ENCODE data around the gene ADH1C. TPM values are rescaled to one million over a fixed set of nuclear protein-coding genes. Genes with fewer than 3 reads are reported as not detected.
"Not testable (repeated sequence)": the region's sequence is repeated elsewhere in the genome, so short reads cannot be mapped to it uniquely, and the experiment has no call there.

Gene ADH1C
- total RNA-seq, 5 donors from 2014 or later (not counting 1 experiment from before 2014, with no cell fraction given) = 0.19 to 0.20 TPM; not detected in 3

DNA sequence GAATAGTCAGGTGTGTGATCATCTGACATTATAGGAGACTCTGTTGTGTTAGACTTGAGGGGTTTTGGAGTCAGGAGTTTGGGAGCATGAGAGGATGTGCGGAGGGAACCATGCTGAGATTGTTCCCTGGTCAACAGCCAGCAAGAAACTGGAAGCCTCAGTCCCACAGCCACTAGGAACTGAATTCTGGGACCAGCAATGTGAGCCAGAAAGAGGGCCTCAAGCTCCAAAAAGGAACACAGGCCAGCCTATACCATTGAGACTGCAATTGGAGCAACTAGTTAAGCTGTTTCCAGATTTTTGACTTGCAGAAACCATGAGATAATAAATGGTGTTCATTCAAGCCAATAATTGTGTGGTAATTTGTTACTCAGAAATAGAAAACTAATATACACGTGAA, 22.7 kb downstream of the ADH1C start:
- Histone ChIP-seq H3K9me3 (no peaks in the 10 kb centered on the region), H3K36me3 (ENCODE audit: control insufficient read depth in 2 of 2, extremely low read depth in 1 of 2, insufficient read depth in 1 of 2, low read length in 1 of 2) (no peaks in the 10 kb centered on the region), H3K27ac (ENCODE audit: low read length) (no peak overlapping the region), H3K4me1 (ENCODE audit: control insufficient read depth in 1 of 2, extremely low read depth in 1 of 2, insufficient read depth in 2 of 2, low read length in 2 of 2) (no peaks in the 10 kb centered on the region), H3K4me3 (ENCODE audit: control insufficient read depth in 1 of 2, extremely low read depth in 1 of 2, low read length in 1 of 2) (no peak overlapping the region), H3K27me3 (replicated peaks in 1 of 2; ENCODE audit: control insufficient read depth in 2 of 2, extremely low read depth in 1 of 2, insufficient read depth in 2 of 2, low read length in 1 of 2) (peaks cover 0 to 8% of the 10 kb centered on the region in 2 experiments)
- H3K36me3 Mint-ChIP-seq = no peaks in the 10 kb centered on the region
- CTCF ChIA-PET = interaction anchor here in 1 of 2 donors (0.7 kb wide), 1 partner anchor 1402 kb away, joined by 3 read pairs; no protein-coding TSS in a partner anchor
- H3K27ac Mint-ChIP-seq = no peak overlapping the region
- POLR2A ChIA-PET = no interaction called here
- no peak overlapping the region for H3K4me3 Mint-ChIP-seq
- ATAC-seq (replicated peaks in 1 of 4) (no peak), DNase-seq (no peak)
- no peaks in the 10 kb centered on the region for H3K4me1 Mint-ChIP-seq
- peaks cover 1 to 13% of the 10 kb centered on the region in 2 donors for H3K27me3 Mint-ChIP-seq
- WGBS (ENCODE audit: insufficient coverage) = 86% methylated on average over 1 of the region's 2 CpGs
- peaks cover 0 to 13% (median 0%) of the 10 kb centered on the region in 3 donors for H3K9me3 Mint-ChIP-seq

- no peak overlapping the region for H3K27ac Mint-ChIP-seq
- Histone ChIP-seq H3K4me3 (ENCODE audit: control insufficient read depth in 1 of 2, extremely low read depth in 1 of 2, low read length in 1 of 2) (no peak overlapping the region), H3K27ac (ENCODE audit: low read length) (no peak overlapping the region), H3K27me3 (replicated peaks in 1 of 2; ENCODE audit: control insufficient read depth in 2 of 2, extremely low read depth in 1 of 2, insufficient read depth in 2 of 2, low read length in 1 of 2) (peaks cover 0 to 3% of the 10 kb centered on the region in 2 experiments), H3K9me3 (no peaks in the 10 kb centered on the region), H3K36me3 (ENCODE audit: control insufficient read depth in 2 of 2, extremely low read depth in 1 of 2, insufficient read depth in 1 of 2, low read length in 1 of 2) (no peaks in the 10 kb centered on the region), H3K4me1 (ENCODE audit: control insufficient read depth in 1 of 2, extremely low read depth in 1 of 2, insufficient read depth in 2 of 2, low read length in 2 of 2) (no peaks in the 10 kb centered on the region)
- no CpG with 5 or more reads among the region's 3 CpGs for WGBS (ENCODE audit: insufficient coverage)
- no peaks in the 10 kb centered on the region for H3K36me3 Mint-ChIP-seq
- no peaks in the 10 kb centered on the region for H3K4me1 Mint-ChIP-seq
- no peak for ATAC-seq (replicated peaks in 1 of 4)
- ChIA-PET CTCF (no interaction called here), POLR2A (no interaction called here)
- H3K9me3 Mint-ChIP-seq = peaks cover 0 to 9% (median 0%) of the 10 kb centered on the region in 3 donors
- DNase-seq = no peak
- no peak overlapping the region for H3K4me3 Mint-ChIP-seq
- peaks cover 3 to 14% of the 10 kb centered on the region in 2 donors for H3K27me3 Mint-ChIP-seq
Observed at GRCh38 chr4:99324979-99325378, 27.6 kb downstream of the ADH1C start.

DNA sequence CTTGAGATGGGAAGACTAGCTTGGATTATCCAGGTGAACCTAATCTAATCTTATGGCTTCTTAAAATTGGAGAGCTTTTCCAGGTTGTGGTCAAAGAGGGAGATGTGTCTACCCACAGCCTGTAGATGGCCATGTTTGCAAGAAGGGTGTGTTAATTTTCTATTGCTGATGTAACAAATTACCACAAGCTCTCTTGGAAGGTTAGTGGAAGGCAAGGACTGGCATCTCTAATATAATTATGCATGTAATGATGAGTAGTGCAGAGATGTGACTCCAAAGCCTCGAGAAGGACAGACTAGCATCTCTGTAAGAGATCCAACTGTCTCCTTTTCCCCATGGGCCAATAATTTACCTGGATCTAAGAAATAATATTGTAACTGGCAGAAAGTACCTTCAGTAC, 28.2 kb downstream of the ADH1C start:
- no CpG with 5 or more reads among the region's 1 CpG for WGBS (ENCODE audit: insufficient coverage)
- POLR2A ChIA-PET = no interaction called here
- no peaks in the 10 kb centered on the region for H3K4me1 Mint-ChIP-seq
- CTCF ChIA-PET = no interaction called here
- H3K9me3 Mint-ChIP-seq = peaks cover 0 to 9% (median 0%) of the 10 kb centered on the region in 3 donors
- Histone ChIP-seq H3K4me1 (ENCODE audit: control insufficient read depth in 1 of 2, extremely low read depth in 1 of 2, insufficient read depth in 2 of 2, low read length in 2 of 2) (no peaks in the 10 kb centered on the region), H3K27me3 (replicated peaks in 1 of 2; ENCODE audit: control insufficient read depth in 2 of 2, extremely low read depth in 1 of 2, insufficient read depth in 2 of 2, low read length in 1 of 2) (peaks cover 0 to 3% of the 10 kb centered on the region in 2 experiments), H3K36me3 (ENCODE audit: control insufficient read depth in 2 of 2, extremely low read depth in 1 of 2, insufficient read depth in 1 of 2, low read length in 1 of 2) (no peaks in the 10 kb centered on the region), H3K9me3 (no peaks in the 10 kb centered on the region), H3K4me3 (ENCODE audit: control insufficient read depth in 1 of 2, extremely low read depth in 1 of 2, low read length in 1 of 2) (no peak overlapping the region), H3K27ac (ENCODE audit: low read length) (no peak overlapping the region)
- H3K27ac Mint-ChIP-seq = no peak overlapping the region
- no peak for ATAC-seq (replicated peaks in 1 of 4)
- peaks cover 3 to 15% of the 10 kb centered on the region in 2 donors for H3K27me3 Mint-ChIP-seq
- DNase-seq = no peak
- H3K36me3 Mint-ChIP-seq = no peaks in the 10 kb centered on the region
- no peak overlapping the region for H3K4me3 Mint-ChIP-seq

DNA sequence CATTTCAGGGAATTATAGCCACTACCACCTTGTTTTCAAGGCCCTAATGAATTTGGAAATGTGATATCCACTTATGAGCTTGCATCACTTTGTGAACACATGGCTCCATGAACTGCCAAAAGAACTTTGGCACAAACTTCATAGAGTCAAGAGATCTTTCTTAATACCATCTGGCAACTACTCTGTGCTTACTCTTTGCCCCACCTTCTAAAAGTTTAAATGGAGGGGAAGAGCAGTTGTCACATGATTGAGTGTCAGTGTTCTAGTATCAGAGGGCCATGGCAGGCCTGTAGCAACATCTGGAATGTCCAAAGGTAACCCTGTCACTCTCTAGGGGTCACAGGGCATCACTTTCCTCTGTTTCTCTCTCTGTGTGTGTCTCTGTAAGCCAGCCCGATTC, 28.8 kb downstream of the ADH1C start:
- Histone ChIP-seq H3K36me3 (ENCODE audit: control insufficient read depth in 2 of 2, extremely low read depth in 1 of 2, insufficient read depth in 1 of 2, low read length in 1 of 2) (no peaks in the 10 kb centered on the region), H3K4me3 (ENCODE audit: control insufficient read depth in 1 of 2, extremely low read depth in 1 of 2, low read length in 1 of 2) (no peak overlapping the region), H3K4me1 (ENCODE audit: control insufficient read depth in 1 of 2, extremely low read depth in 1 of 2, insufficient read depth in 2 of 2, low read length in 2 of 2) (no peaks in the 10 kb centered on the region), H3K27ac (ENCODE audit: low read length) (no peak overlapping the region), H3K9me3 (no peaks in the 10 kb centered on the region), H3K27me3 (replicated peaks in 1 of 2; ENCODE audit: control insufficient read depth in 2 of 2, extremely low read depth in 1 of 2, insufficient read depth in 2 of 2, low read length in 1 of 2) (peaks cover 0 to 3% of the 10 kb centered on the region in 2 experiments)
- ATAC-seq (replicated peaks in 1 of 4) = no peak
- H3K27ac Mint-ChIP-seq = no peak overlapping the region
- WGBS (ENCODE audit: insufficient coverage) = no CpG with 5 or more reads among the region's 1 CpG
- no peak overlapping the region for H3K4me3 Mint-ChIP-seq
- ChIA-PET POLR2A (no interaction called here), CTCF (no interaction called here)
- DNase-seq = no peak
- no peaks in the 10 kb centered on the region for H3K4me1 Mint-ChIP-seq
- H3K27me3 Mint-ChIP-seq = peaks cover 3 to 19% of the 10 kb centered on the region in 2 donors
- H3K36me3 Mint-ChIP-seq = no peaks in the 10 kb centered on the region
- peaks cover 0 to 5% (median 0%) of the 10 kb centered on the region in 3 donors for H3K9me3 Mint-ChIP-seq

DNA sequence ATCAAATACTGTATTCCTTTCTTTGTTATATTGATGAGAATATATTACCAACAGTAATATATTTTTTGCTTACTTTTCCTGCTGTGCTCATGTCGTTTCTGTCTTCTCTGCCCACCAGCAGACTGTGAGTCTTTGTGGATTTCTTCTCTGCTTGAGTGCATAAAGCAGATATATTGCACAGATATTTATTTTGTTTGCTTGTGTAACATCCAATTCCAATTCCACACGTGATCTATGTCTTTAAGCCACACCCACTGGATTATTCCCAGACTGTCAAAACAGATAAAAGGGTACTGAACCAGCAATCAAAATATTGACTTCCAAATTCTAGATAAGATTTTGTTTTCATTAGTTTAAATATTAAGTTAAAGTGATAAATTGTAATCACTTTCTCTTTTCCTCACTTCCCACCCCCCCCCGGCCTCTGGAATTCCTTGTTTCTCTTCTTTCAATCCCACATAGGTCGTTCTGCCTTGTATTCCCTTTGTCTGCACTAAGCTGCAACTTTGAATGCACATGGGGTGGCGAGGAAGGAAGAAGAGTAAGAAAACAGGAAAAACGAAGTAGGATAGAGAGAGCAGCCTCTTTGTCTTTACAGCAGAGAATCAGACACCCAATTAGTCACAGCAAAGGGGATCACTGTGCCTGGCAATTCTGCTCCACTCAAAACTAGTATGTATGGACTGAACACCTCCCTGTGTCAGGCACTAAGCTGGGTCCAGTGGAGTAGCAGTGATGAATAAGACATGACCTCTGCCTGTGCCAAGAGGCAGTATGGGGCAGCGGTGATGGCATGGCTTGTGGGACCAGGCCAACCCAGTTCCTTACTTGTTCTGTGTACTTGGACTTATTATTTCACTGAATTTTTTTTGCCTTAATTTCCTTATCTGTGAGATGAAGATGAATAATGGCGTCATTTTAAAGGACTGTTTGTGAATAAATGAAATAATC, 31.0 kb downstream of the ADH1C start, which contains the start of gene ADH1B:
Gene ADH1B (minus strand): TSS at position 161 of the 951 bp plus-strand sequence. CDS start 70 bp downstream, at position 91.
- Histone ChIP-seq H3K4me3 (ENCODE audit: control insufficient read depth in 1 of 2, extremely low read depth in 1 of 2, low read length in 1 of 2) (no peak within 1 kb of the TSS), H3K27me3 (replicated peaks in 1 of 2; ENCODE audit: control insufficient read depth in 2 of 2, extremely low read depth in 1 of 2, insufficient read depth in 2 of 2, low read length in 1 of 2) (no peaks in the 10 kb centered on the region), H3K9me3 (no peaks in the 10 kb centered on the region), H3K36me3 (ENCODE audit: control insufficient read depth in 2 of 2, extremely low read depth in 1 of 2, insufficient read depth in 1 of 2, low read length in 1 of 2) (no peaks in the 10 kb centered on the region), H3K27ac (ENCODE audit: low read length) (no peak within 1 kb of the TSS), H3K4me1 (ENCODE audit: control insufficient read depth in 1 of 2, extremely low read depth in 1 of 2, insufficient read depth in 2 of 2, low read length in 2 of 2) (no peaks in the 10 kb centered on the region)
- H3K27me3 Mint-ChIP-seq = peaks cover 5 to 18% of the 10 kb centered on the region in 2 donors
- no CpG with 5 or more reads among the region's 8 CpGs for WGBS (ENCODE audit: insufficient coverage)
- POLR2A ChIA-PET = interaction anchor here in 1 of 2 donors (0.6 kb wide), 1 partner anchor 18 kb away, joined by 7 read pairs; no protein-coding TSS in a partner anchor
- no peak for ATAC-seq (replicated peaks in 1 of 4)
- no peaks in the 10 kb centered on the region for H3K36me3 Mint-ChIP-seq
- no peak for DNase-seq
- CTCF ChIA-PET = no interaction called here
- no peaks in the 10 kb centered on the region for H3K9me3 Mint-ChIP-seq
- no peak within 1 kb of the TSS for H3K4me3 Mint-ChIP-seq
- H3K4me1 Mint-ChIP-seq = no peaks in the 10 kb centered on the region
- H3K27ac Mint-ChIP-seq = no peak within 1 kb of the TSS

- 68% methylated on average over 4 of the region's 8 CpGs for WGBS (ENCODE audit: insufficient coverage)
- H3K4me1 Mint-ChIP-seq; H3K4me1 ChIP-seq (ENCODE audit: control insufficient read depth in 1 of 2, extremely low read depth in 1 of 2, insufficient read depth in 2 of 2, low read length in 2 of 2); CTCF ChIA-PET; H3K27me3 Mint-ChIP-seq; H3K4me3 Mint-ChIP-seq; DNase-seq; ATAC-seq (replicated peaks in 1 of 4); H3K9me3 ChIP-seq; POLR2A ChIA-PET; H3K36me3 Mint-ChIP-seq; H3K27me3 ChIP-seq (replicated peaks in 1 of 2; ENCODE audit: control insufficient read depth in 2 of 2, extremely low read depth in 1 of 2, insufficient read depth in 2 of 2, low read length in 1 of 2); H3K27ac ChIP-seq (ENCODE audit: low read length); H3K9me3 Mint-ChIP-seq; H3K36me3 ChIP-seq (ENCODE audit: control insufficient read depth in 2 of 2, extremely low read depth in 1 of 2, insufficient read depth in 1 of 2, low read length in 1 of 2); H3K4me3 ChIP-seq (ENCODE audit: control insufficient read depth in 1 of 2, extremely low read depth in 1 of 2, low read length in 1 of 2); H3K27ac Mint-ChIP-seq: not testable (repeated sequence)
Observed at GRCh38 chr4:99317811-99318210, 34.7 kb downstream of the ADH1C start.
